Neural cell (in vitro differentiated cells): ENCODE results near the gene SGK2. TPM values are rescaled to one million over a fixed set of nuclear protein-coding genes. Genes with fewer than 3 reads are reported as not detected.

Experiments
- H2AFZ ChIP-seq: fragments of 200-600, 300-800 bp; sonication (generic), shearing (Covaris generic); 2 replicates; pipeline ENCODE4 v1.6.0; 2014; ENCODE audit warnings: low read depth, mild to moderate bottlenecking, antibody characterized with exemption, low read length, moderate library complexity
- H3F3A ChIP-seq: fragments of 200-600 bp; shearing (Covaris generic); 2 replicates; pipeline ENCODE4 v1.6.1; 2016; ENCODE audit warnings: mild to moderate bottlenecking, moderate library complexity, mixed read lengths, antibody characterized with exemption, low read length; ENCODE audit not compliant: insufficient read depth, poor library complexity, severe bottlenecking
- H3K27ac ChIP-seq: fragments of 200-600, 300-800 bp; sonication (generic), shearing (Covaris generic); 2 replicates; pipeline ENCODE4 v1.5.1; 2014; ENCODE audit warnings: mild to moderate bottlenecking, low read length, moderate library complexity
- H3K27me3 ChIP-seq: fragments of 300-800, 200-600 bp; sonication (generic), shearing (Covaris generic); 2 replicates; pipeline ENCODE4 v1.6.0; 2014; ENCODE audit warnings: mild to moderate bottlenecking, low read depth, low read length, moderate library complexity; ENCODE audit not compliant: insufficient read depth
- H3K36me3 ChIP-seq: fragments of 300-800, 200-600 bp; sonication (generic), shearing (Covaris generic); 2 replicates; pipeline ENCODE4 v1.5.1; 2014; ENCODE audit warnings: mild to moderate bottlenecking, antibody characterized with exemption, low read length, moderate library complexity; ENCODE audit not compliant: insufficient read depth
- H3K4me2 ChIP-seq: fragments of 300-800, 200-600 bp; sonication (generic), shearing (Covaris generic); 2 replicates; pipeline ENCODE4 v1.6.0; 2014; ENCODE audit warnings: mild to moderate bottlenecking, low read length
- H3K4me3 ChIP-seq: fragments of 300-800, 200-600 bp; sonication (generic), shearing (Covaris generic); 2 replicates; pipeline ENCODE4 v1.5.1; 2014; ENCODE audit warnings: mild to moderate bottlenecking, low read length, moderate library complexity
- H3K79me2 ChIP-seq: fragments of 200-600 bp; shearing (Covaris generic); replicated peaks from 2 replicates; pipeline ENCODE4 v1.6.0; 2014; ENCODE audit warnings: mild to moderate bottlenecking, low read length, moderate library complexity; ENCODE audit not compliant: insufficient read depth
- H3K9ac ChIP-seq: fragments of 300-800, 200-600 bp; sonication (generic), shearing (Covaris generic); 2 replicates; pipeline ENCODE4 v1.6.1; 2016; ENCODE audit warnings: mild to moderate bottlenecking, low read length, mixed read lengths
- H3K9me2 ChIP-seq: fragments of 200-600 bp; shearing (Covaris generic); 2 replicates; pipeline ENCODE4 v1.6.1; 2016; ENCODE audit warnings: mild to moderate bottlenecking, low read length, mixed read lengths; ENCODE audit not compliant: insufficient read depth
- H3K9me3 ChIP-seq: fragments of 200-600, 300-800 bp; sonication (generic), shearing (Covaris generic); 2 replicates; pipeline ENCODE4 v1.6.1; 2016; ENCODE audit warnings: mild to moderate bottlenecking, mixed run types, low read length, moderate library complexity, mixed read lengths
- H4K20me1 ChIP-seq: fragments of 200-600 bp; shearing (Covaris generic); 2 replicates; pipeline ENCODE4 v1.6.1; 2016; ENCODE audit warnings: mild to moderate bottlenecking, mixed run types; ENCODE audit not compliant: insufficient read depth
- CTCF ChIP-seq: fragments of 450-650 bp; IDR thresholded peaks from 2 replicates; pipeline ENCODE4 v1.5.1; 2014; ENCODE audit warnings: antibody characterized with exemption, mild to moderate bottlenecking, moderate library complexity; ENCODE audit not compliant: poor library complexity, severe bottlenecking
- EP300 ChIP-seq: fragments of 450-650 bp; conservative IDR thresholded peaks from 2 replicates; pipeline ENCODE4 v1.6.1; 2014; ENCODE audit warnings: antibody characterized with exemption, mild to moderate bottlenecking, moderate library complexity; ENCODE audit not compliant: poor library complexity, severe bottlenecking
- EZH2 ChIP-seq: fragments of 200-600, 300-800 bp; shearing (Covaris generic), sonication (generic); IDR thresholded peaks from 2 replicates; pipeline ENCODE4 v1.6.1; 2014; ENCODE audit warnings: antibody characterized with exemption, low read length, borderline replicate concordance, mild to moderate bottlenecking; ENCODE audit not compliant: insufficient read depth, poor library complexity, severe bottlenecking
- MXI1 ChIP-seq: fragments of 450-650 bp; conservative IDR thresholded peaks from 2 replicates; pipeline ENCODE4 v1.6.1; 2014; ENCODE audit warnings: antibody characterized with exemption, mild to moderate bottlenecking; ENCODE audit not compliant: poor library complexity, severe bottlenecking
- POLR2AphosphoS5 ChIP-seq: IDR thresholded peaks from 2 replicates; pipeline ENCODE4 v1.6.1; 2012
- REST ChIP-seq: IDR thresholded peaks from 2 replicates; pipeline ENCODE4 v1.6.1; 2012; ENCODE audit warnings: borderline replicate concordance
- SMC3 ChIP-seq: fragments of 450-650 bp; conservative IDR thresholded peaks from 2 replicates; pipeline ENCODE4 v1.6.1; 2014; ENCODE audit warnings: antibody characterized with exemption, mild to moderate bottlenecking, moderate library complexity; ENCODE audit not compliant: poor library complexity
- polyA plus RNA-seq: library from polyadenylated mRNA; depleted of rRNA; stranded (reverse); fragments of >200 nt; gene quantifications from 2 replicates; pipeline ENCODE4 v1.2.3, GENCODE V29; 2014

The SGK2 gene
- polyA plus RNA-seq, 1 donor from 2014 or later = 0.81 TPM

GRCh38 chr20:43534016-43534415 lies 24.8 kb upstream of the SGK2 start:
- H3K9ac ChIP-seq = no peak overlapping the region
- H3K36me3 ChIP-seq = no peaks in the 10 kb centered on the region
- H3K4me2 ChIP-seq = no peak overlapping the region
- TF ChIP-seq EZH2 = no peak
- H4K20me1 ChIP-seq = no peaks in the 10 kb centered on the region
- no peaks in the 10 kb centered on the region for H3K27me3 ChIP-seq
- no peak overlapping the region for H2AFZ ChIP-seq
- no peak overlapping the region for H3K4me3 ChIP-seq
- H3K27ac ChIP-seq = no peak overlapping the region
- H3F3A ChIP-seq = no peaks in the 10 kb centered on the region
- H3K79me2 ChIP-seq = no peaks in the 10 kb centered on the region
- H3K9me3 ChIP-seq = no peaks in the 10 kb centered on the region
- no peaks in the 10 kb centered on the region for H3K9me2 ChIP-seq

GRCh38 chr20:43534791-43535350 lies 24.0 kb upstream of the SGK2 start:
- Histone ChIP-seq H3K27me3 (no peaks in the 10 kb centered on the region), H2AFZ (no peak overlapping the region), H3K9me3 (no peaks in the 10 kb centered on the region), H3K4me2 (no peak overlapping the region), H3K4me3 (no peak overlapping the region), H3K9me2 (no peaks in the 10 kb centered on the region), H3F3A (no peaks in the 10 kb centered on the region), H3K9ac (no peak overlapping the region), H3K27ac (no peak overlapping the region), H3K36me3 (no peaks in the 10 kb centered on the region), H4K20me1 (no peaks in the 10 kb centered on the region), H3K79me2 (no peaks in the 10 kb centered on the region)
- no peak for TF ChIP-seq SMC3
- no peak for TF ChIP-seq CTCF
- no peak for TF ChIP-seq EP300
- TF ChIP-seq REST = no peak
- TF ChIP-seq POLR2AphosphoS5 = no peak
- TF ChIP-seq EZH2 = no peak
- no peak for TF ChIP-seq MXI1

- Histone ChIP-seq H4K20me1 (no peaks in the 10 kb centered on the region), H3K9ac (no peak overlapping the region), H3K4me3 (no peak overlapping the region), H3K9me2 (no peaks in the 10 kb centered on the region), H3K27me3 (no peaks in the 10 kb centered on the region), H2AFZ (no peak overlapping the region), H3F3A (no peaks in the 10 kb centered on the region), H3K27ac (no peak overlapping the region), H3K79me2 (no peaks in the 10 kb centered on the region), H3K4me2 (no peak overlapping the region), H3K36me3 (no peaks in the 10 kb centered on the region), H3K9me3 (no peaks in the 10 kb centered on the region)
- no peak for TF ChIP-seq POLR2AphosphoS5
Observed at GRCh38 chr20:43535370-43536004, 23.3 kb upstream of the SGK2 start.
